Retina (tissue), 1 donor: Measurements from ENCODE around the gene MAP3K8.

Source experiments
- DNase-seq: peaks from one replicate; pipeline ENCODE4 v3.0.0-alpha.2; 2016

The MAP3K8 gene

DNA sequence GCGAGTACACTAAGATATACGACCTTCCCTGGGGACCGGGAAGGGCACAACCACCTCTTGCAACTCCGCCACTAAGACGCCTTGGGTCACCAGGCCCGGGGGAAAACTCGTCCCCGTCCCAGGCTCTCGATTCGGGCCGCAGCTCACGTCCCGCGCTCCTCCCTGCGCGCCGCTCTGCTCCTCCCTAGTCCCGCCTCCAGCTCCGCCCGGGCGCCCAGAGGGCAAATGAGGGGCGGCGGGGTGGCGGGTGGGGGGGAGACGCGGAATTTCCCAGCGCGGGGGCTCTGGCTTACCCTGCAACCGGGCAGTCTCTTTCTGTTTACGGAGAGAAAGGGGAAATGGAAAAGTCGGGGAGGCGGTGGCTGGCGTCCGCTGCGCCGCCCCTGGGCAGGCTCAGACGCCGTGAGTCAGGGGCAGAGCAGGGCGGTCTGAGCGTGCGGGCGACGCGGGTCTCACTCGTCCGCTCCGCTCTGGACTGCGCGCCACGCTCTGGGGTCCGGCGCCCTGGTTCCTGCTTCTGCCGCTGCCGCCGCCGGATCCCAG is at the start of gene MAP3K8:
Gene MAP3K8, plus strand, starts transcription at position 455 of the 543 bp plus-strand sequence. CDS start 4,755 bp downstream, outside the sequence.
- peak; percentile 92 for DNase-seq

DNA sequence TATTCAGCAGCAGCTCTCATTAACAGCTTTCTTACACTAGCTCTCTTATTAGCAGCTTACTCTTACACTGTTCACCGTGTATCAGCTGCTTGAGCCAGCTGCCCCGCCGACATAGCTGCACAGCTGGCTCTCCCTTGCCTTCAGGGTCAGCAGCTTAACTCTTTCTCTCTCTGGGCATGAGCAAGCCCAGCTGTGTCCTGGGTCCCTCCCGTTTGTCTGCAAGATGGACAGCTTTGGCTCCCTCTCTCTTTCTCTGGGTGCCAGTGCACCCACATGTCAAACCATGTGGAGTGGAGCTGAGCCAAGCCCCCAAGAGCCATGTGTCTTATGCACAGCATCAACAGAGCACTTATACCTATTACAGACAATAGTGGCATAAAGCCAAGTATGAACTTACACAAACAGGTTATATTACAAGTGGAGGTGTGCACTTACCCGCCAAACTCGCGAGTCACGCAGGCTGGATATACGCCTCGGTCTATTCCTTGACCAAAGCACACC is 49.2 kb upstream of the MAP3K8 start:
- DNase-seq, result peak; percentile 57

DNA sequence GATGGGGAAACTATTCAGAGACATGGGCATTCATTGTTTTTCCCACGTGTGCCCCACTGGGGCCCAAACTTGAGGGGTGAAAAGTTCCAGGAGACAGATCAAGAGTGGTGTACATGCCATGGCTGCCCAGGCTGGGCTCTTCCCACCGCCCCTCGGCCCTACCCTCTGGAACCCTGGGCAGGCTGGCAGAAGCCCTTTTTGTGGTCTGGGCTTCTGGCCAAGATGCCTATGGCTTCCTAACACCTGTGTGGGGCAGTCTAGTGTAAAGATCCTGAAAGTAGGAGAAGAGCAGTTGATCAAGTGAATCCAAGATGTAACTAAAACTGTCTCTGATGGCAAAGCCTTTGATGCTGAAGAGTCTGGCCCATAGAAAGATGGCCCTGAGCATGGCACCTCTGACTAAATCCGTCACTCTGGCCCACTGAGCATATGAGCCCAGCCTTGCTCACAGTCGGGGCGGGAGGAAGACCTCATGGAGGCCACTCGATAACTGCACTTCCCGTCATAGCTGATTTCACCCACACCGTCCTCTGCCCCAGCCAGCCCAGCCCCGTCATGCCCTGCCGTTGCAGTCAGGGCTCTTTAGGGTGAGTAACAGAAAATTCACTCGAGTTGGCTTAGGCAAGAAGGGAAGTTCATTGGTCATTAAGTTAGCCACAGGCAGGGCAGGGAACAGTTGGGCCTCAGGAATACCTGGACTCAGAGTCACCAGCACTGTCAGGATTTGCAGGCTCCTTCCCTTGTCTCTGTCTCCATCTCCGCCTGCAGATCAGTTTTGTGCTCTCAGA is 47.0 kb upstream of the MAP3K8 start:
- no peak for DNase-seq

DNA sequence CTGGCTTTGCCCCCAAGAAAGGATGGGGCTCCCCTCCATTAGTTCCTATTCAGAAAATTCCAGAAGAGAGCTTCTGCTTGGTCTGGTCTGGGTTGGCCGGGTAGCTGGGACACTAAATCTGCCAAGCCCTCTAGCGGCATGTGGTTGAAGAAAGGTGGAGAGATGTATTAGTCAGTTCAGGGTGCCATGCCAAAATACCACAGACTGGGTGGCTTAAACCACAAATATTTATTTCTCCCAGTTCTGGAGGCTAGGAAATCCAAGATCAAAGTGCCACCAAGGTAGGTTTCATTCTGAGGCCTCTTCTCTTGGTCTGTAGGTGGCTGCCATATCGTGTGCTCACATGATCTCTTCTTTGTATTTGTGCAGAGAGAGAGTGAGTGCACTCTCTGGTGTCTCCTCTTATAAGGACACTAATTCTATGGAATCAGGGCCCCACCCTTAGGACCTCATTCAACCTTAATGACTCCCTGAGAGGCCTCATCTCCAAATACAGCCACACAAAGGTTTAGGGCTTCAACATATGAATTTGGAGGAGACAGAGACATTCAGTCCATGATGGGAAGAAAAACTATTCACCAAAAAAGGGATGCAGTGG is 46.2 kb upstream of the MAP3K8 start:
- no peak for DNase-seq

DNA sequence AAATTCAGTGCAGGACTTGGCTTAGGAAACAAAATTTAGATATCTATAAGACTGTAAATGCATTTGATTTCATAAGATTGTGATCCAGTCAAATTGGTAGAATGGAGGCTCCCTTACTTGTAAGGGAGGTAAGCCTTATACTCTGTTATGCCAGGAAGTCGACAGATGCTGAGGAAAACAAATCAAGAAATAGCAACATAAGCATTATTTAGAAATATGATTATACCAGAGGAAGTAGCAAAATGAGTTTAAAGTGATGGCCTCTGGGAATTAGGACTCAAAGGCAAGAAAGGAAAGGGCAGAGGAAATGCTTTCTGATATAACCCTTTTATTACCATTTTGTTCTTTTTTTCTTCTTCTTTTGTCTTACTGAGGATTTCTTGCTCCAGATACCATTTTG is 44.4 kb upstream of the MAP3K8 start:
- DNase-seq, result no peak

DNA sequence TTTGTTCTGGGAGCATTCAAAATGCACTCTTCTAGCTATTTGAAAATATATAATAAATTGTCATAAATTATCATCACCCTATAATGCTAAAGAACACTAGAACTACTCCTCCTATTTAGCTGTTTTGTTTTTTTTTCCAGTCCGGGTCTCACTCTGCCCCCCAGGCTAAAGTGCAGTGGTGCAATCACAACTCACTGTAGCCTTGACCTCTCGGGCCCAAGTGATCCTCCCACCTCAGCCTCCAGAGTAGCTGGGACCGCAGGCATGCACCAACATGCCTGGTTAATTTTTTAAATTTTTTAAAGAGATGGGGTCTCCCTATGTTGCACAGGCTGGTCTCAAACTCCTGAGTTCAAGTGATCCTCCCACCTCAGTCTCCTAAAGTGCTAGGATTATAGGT is 43.8 kb upstream of the MAP3K8 start:
- no peak for DNase-seq

DNA sequence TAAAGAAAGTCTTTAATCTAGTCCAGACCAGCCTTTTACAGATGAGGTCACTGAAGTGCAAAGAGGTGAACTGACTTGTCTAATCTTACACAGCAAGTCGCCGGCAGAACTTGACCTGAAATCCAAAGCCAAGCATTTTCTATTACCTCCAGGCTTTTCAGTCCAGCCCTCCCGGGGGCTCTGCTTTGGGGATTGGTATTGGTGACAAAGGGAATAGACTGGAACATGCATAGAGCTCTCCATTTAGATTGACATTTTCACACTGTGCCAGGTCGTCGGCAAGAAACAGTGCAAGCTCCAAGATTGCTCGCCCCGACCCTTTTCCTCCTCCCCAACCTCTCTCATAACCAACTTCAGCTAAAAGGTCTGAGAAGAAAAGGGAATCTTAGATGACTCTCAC is 42.7 kb upstream of the MAP3K8 start:
- no peak for DNase-seq

DNA sequence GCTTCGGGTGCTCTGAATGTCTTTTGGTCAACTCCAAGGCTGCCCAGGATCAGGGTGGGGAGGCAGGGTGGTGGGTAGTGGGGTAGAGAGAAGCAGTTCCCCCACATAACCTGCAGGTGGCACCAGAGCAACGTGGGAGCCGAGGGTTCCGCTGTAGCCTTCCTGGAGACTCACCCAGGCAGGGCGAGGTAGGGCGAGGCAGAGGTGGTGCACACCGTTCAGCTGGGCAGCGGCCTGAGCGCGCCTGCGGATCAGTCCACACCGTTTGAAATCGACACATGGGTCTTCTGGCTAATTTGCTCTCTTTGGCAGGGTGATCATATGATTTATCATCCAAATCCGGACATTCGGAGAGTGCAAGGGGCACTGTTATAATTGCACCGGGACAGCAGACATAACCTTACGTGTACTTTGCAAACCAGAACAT is 41.4 kb upstream of the MAP3K8 start:
- peak; percentile 86 for DNase-seq

DNA sequence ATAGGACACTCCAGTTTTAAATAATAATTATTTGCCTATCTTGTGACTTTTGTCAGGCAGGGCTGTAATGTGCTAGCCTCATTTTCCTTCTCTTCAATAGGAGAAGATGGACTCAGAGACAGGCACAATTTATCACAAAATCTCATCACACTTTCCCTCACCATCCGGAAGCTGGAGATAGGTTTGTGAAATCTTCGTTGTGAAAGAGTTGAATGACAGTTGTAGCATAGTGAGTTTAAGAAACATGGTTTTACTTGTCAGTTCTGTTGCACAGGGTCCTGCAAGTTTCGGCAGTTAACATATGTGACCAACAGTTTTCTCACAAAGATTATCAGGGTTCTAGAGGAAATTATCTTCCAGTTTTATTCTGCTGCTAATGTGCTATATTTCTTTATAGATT is 37.7 kb upstream of the MAP3K8 start:
- DNase-seq, result no peak

DNA sequence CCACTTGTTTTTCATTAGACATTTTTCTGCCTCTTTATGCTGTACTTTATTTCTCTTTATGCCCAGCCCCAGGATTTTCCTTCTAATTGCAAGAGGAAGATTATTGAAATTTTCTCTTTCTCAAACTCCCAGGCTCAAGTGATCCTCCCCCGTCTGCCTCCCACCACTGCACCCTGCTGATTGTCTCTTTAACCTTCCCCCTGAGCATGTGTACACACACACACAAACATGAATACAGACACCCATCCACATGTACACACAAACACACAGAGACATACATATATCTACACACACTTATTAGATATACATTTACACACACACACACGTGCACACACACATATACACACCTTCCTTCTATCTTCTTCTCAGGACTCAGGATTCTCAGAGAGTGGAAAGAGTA is 37.3 kb upstream of the MAP3K8 start:
- no peak for DNase-seq

DNA sequence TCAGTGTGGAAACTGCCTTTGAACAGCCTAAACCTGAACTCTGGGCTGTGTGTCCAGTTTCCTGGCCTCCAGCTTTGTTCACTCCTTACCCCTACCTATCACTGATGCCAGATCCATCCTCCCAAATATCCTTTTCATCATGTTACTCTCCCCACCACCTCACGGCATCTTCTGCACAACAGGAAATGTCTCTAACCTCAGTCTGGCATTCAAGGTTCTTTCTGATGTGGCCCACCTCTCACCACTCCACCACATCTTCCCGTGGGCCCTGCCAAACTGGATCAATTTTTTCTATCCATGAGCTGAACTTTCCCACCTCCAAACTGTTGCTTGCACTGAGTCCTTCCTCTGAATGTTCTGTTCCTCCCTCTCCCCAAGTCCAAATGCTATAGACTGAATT is 35.8 kb upstream of the MAP3K8 start:
- no peak for DNase-seq

DNA sequence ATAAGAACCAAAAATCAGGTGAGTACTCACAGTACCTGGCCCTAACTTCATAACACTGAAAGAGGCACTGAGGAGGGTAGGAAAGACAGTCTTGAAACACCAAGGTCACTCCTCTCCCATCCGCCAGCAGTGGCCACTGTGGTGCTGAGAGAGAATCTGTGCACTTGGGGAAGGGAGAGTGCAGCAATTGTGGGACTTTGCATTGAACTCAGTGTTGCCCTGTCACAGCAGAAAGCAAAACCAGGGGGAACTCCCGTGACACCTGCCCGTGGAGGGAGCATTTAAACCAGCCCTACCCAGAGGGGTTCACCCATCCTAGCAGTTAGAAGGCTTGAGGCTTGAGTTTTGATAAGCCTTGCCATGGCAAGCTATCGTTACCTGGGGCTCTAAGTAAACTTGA is 35.2 kb upstream of the MAP3K8 start:
- DNase-seq, result no peak

DNA sequence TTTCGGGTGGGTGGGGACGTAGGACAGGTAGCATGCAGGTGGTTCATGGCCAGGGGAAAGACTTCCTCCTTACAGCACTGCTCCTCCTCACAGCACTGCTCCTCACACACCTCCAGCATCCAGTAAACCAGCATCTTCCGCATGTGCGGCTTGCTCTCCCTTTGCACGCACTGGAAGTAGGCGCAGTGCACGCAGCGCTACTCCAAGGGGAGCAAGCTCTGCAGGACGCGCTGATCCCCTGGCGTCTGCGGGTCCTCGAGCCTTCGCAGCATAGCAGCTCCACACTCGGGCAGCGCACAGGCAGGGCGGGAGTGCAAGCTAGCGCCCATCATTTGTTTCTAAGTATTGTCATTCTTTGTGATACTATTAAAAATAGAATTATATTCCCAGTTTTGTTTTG is 30.5 kb upstream of the MAP3K8 start:
- no peak for DNase-seq

DNA sequence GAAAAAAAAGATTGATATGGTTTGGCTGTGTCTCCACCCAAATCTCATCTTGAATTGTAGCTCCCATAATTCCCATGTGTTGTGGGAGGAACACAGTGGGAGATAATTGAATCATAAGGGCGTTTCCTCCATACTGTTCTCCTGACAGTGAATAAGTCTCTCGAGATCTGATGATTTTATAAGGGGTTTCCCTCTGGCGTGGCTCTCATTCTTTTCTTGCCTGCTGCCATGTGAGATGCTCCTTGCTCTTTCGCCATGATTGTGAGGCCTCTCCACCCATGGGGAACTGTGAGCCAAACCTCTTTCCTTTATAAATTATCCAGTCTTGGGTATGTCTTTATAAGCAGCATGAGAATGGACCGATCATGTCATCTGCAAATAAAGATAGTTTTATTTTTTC is 29.4 kb upstream of the MAP3K8 start:
- DNase-seq, result no peak

DNA sequence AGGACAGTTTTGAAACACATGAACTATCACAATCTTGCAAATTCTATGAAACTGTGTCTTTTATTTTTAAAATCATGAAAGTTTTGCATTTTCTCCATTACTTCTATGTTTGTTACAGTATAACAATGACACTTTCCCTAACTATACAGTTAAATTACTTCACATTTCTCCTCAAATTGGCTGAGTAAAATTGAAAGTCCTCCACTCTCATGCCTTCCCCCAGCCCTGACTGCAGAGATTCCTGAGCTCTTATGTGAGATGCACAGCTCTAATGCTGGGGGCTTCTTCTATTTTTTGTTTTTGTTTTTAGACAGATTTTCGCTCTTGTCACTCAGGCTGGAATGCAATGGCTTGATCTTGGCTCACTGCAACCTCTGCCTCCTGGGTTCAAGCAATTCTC is 22.7 kb upstream of the MAP3K8 start:
- DNase-seq, result no peak

DNA sequence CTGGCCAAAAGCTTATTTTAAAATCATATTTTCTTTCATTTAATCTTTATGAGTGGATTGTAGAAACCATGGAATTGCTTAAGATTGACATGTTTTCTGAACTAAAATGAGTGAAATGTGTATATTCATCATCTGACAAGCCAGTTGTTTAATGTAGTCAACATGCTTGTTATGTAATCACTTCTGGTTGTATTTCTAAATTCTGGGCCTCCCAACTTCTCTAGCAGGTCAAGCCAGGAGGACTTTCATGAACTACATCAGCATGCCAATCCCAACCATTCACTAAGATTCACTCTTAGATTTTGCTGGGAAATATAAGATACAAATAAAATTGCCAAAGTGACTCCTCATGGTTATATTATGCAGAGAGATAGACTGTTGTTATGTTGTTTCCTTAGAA is 21.1 kb upstream of the MAP3K8 start:
- DNase-seq, result no peak

DNA sequence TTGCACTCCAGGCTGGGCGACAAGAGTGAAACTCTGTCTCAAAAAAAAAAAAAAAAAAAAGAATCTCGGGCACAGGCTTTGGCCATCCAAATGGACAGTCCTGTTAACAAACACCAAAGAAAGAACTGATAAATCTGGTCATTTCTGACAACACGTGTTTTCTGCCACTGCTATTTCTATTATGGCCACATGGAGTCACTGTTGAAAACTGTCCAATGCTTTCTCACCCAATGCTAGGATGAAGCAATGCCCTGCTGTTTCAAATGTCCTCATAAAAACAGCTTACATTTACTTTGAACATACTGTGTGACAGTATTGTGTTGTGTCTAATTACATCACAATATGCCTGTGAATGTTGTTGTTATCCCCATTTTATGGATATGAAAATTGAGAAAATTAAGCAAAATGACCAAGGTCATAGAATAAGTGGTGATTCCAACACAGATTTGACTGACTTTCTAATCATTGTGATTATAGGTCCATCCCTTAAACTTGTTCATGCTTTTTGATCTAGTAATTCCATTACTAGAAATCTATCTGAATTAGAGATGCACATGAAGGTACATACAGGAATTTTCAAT is 19.9 kb upstream of the MAP3K8 start:
- DNase-seq, result peak; percentile 45

DNA sequence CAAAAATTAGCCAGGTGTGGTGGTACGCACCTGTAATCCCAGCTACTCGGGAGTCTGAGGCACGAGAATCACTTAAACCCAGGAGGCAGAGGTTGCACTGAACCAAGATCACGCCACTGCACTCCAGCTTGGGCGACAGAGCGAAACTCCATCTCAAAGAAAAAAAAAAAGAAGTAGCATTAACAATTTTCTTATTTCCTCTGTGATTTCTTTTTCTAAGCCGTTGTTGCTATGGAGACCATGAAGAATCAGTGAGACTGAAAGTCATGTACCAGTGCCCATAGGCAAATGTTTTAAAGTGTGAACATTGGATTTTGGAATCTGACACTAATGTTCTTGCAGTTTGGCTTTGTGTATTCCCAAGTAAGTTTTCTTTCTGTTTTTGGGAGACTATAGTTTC is 18.4 kb upstream of the MAP3K8 start:
- DNase-seq, result no peak

DNA sequence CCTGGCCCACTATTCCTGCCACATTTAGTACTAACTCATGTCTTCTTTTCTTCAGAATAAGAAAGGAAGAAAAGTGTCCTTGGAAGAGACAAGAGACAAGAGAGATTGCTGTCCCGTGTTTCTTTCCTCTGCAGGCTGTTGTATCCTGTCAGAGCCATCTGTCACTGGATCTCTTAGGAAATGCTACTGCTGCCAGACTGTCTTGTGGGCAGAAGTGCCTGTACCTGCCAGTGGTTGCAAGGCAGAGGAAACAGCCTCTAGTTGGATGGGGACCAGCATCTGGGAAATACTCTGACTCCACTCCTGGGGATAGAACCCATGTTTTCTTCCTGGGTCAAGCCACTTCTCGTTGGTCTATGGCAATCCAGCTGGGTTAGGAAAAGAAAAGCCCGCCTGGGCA is 16.7 kb upstream of the MAP3K8 start:
- no peak for DNase-seq

DNA sequence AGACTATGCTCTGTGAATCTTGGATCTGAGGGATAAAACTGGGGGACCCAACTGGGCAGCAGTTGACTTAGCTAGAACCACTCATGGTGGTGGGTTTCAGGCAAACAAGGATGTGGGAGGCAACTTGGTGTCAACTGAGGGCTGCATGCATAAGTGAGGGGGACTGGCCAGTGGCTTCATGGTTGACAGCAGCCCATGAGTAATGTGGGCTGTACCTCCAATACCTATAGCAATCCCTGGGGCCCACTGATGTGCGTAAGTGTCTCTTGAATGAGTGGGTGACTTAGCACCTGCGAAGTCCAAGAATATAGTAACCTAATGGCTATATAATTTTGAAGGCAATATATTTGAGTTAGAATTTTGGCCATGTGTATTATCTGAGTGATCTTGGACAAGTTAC is 13.7 kb upstream of the MAP3K8 start:
- DNase-seq, result no peak

DNA sequence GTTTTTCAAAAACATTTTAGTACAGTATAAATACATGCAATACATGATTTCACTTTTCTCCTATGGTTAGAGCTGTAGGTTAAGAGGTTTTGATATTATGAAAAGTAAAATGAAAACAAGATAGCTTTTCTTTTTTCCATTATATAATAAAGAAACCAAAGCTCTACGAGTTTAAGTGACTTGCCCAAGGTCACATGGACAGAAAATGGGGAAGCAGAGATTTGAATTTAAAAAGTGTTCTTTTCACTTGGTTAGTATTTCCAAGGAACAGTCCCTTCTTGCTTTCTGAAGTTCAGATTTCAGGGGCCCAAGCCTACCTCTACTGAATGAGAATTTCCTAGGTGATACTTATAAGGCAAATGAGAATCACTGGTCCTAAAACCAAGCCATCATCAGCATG is 13.2 kb upstream of the MAP3K8 start:
- no peak for DNase-seq

DNA sequence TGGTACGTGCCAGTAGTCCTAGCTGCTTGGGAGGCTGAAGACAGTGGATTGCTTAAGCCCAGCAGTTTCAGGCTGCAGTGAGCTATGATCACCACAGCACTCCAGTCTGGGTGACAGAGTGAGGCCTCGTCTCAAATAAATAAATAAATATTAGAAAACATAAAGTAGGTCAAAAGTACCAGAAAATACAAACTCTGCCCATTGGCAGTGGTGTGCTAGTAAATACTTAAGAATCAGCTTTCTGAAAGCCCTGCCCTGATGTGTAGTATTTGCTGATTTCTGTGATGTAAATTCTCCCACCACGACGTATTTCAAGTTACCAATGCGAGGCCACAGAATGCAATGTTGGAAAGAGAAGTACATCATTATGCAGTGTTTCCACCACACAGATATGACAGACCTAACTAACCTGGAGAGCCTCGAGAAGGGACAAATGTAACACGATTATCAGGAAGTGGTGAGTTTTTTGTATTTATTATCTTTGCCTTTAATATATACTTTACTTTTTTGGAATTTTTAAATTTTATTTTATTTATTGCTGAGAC is 11.8 kb upstream of the MAP3K8 start:
- no peak for DNase-seq

DNA sequence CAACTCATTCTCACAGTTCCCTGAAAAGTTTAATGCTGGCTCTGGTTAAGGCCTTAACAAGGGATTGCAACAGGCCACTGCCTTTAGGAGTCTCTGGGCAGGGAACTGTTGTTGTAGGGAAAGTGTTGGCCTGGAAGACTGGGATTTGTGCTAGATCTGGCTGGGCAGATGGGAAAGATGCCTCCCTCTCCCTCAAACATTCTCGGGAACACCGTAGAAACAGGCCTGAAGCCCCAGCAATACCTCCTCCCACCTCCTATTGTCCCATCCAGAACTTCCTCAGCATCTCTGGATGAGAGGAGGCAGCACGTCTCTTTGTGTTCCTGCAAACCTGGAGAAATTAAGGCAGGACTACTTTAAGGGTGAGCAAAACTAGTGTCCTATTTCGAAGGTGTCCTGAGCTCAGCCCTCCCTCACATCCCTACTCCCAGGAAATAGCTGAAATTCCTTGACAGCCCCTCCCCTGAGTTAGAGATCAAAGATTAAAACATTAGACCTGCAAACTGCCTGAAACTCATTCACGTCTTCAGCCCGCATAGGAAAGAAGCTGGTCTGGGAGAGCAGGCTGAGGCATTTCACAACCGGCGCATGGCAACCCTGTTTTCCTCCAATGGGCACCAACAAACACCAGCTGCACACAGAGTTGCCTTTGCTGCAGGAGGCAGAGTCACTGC is 10.9 kb upstream of the MAP3K8 start:
- DNase-seq, result no peak
